SK-N-SH treated with all-trans-retinoic acid at 6 μM for 48 hours (cell line): ENCODE measurements around the gene NTN1.

Experiments
- ATAC-seq: fragments of 200-7000 bp; cut with Tn5 transposase; 3 replicates; pipeline ENCODE4 v1.9.1; 2020; ENCODE audit warnings: mild to moderate bottlenecking, moderate library complexity
- ARNTL ChIP-seq: fragments of 450-650 bp; formaldehyde crosslinking; IDR thresholded peaks from 2 replicates; pipeline ENCODE4 v1.5.0; 2020; ENCODE audit warnings: low read depth, mild to moderate bottlenecking, moderate library complexity, borderline replicate concordance
- BACH2 ChIP-seq: fragments of 250-450 bp; sonication (Bioruptor Pico); IDR thresholded peaks from 2 replicates; pipeline ENCODE4 v1.9.0; 2021; ENCODE audit warnings: mild to moderate bottlenecking, borderline replicate concordance
- CREB5 ChIP-seq: fragments of 250-450 bp; sonication (Bioruptor Pico); IDR thresholded peaks from 2 replicates; pipeline ENCODE4 v1.5.1; 2020; ENCODE audit warnings: low read depth, mild to moderate bottlenecking, moderate library complexity
- CSDC2 ChIP-seq: fragments of 250-450 bp; sonication (Bioruptor Pico); IDR thresholded peaks from 2 replicates; pipeline ENCODE4 v1.5.0; 2020; ENCODE audit warnings: mild to moderate bottlenecking, moderate library complexity
- CSRNP3 ChIP-seq: fragments of 250-450 bp; sonication (Bioruptor Pico); IDR thresholded peaks from 2 replicates; pipeline ENCODE4 v1.5.1; 2021; ENCODE audit warnings: mild to moderate bottlenecking, moderate library complexity
- ESRRG ChIP-seq: fragments of 250-450 bp; sonication (Bioruptor Pico); IDR thresholded peaks from 2 replicates; pipeline ENCODE4 v1.6.1; 2021; ENCODE audit warnings: mild to moderate bottlenecking
- GLIS3 ChIP-seq: fragments of 250-450 bp; sonication (Bioruptor Pico); IDR thresholded peaks from 2 replicates; pipeline ENCODE4 v1.5.0; 2020; ENCODE audit warnings: mild to moderate bottlenecking, moderate library complexity
- OSR1 ChIP-seq: fragments of 250-450 bp; sonication (Bioruptor Pico); IDR thresholded peaks from 2 replicates; pipeline ENCODE4 v1.8.0; 2022; ENCODE audit warnings: moderate library complexity, mild to moderate bottlenecking, inconsistent platforms
- PPARA ChIP-seq: fragments of 250-450 bp; sonication (Bioruptor Pico); IDR thresholded peaks from 2 replicates; pipeline ENCODE4 v1.5.0; 2020; ENCODE audit warnings: mild to moderate bottlenecking, borderline replicate concordance
- RARB ChIP-seq: fragments of 250-450 bp; sonication (Bioruptor Pico); IDR thresholded peaks from 2 replicates; pipeline ENCODE4 v1.8.0; 2021; ENCODE audit warnings: mild to moderate bottlenecking, moderate library complexity
- SNAI2 ChIP-seq: fragments of 250-450 bp; sonication (Bioruptor Pico); IDR thresholded peaks from 2 replicates; pipeline ENCODE4 v1.5.0; 2020; ENCODE audit warnings: mild to moderate bottlenecking, moderate library complexity
- TCF4 ChIP-seq: fragments of 250-450 bp; sonication (Bioruptor Pico); IDR thresholded peaks from 2 replicates; pipeline ENCODE4 v1.8.0; 2021; ENCODE audit warnings: mild to moderate bottlenecking, moderate library complexity, borderline replicate concordance
- TOX ChIP-seq: fragments of 250-450 bp; sonication (Bioruptor Pico); IDR thresholded peaks from 2 replicates; pipeline ENCODE4 v1.8.0; 2021; ENCODE audit warnings: mild to moderate bottlenecking, moderate library complexity, borderline replicate concordance
- TSHZ2 ChIP-seq: fragments of 250-450 bp; sonication (Bioruptor Pico); IDR thresholded peaks from 2 replicates; pipeline ENCODE4 v1.5.0; 2020; ENCODE audit warnings: mild to moderate bottlenecking, moderate library complexity
- ZC3H10 ChIP-seq: fragments of 250-450 bp; sonication (Bioruptor Pico); IDR thresholded peaks from 2 replicates; pipeline ENCODE4 v1.5.1; 2021; ENCODE audit warnings: mild to moderate bottlenecking, moderate library complexity
- ZFP3 ChIP-seq: fragments of 250-450 bp; sonication (Bioruptor Pico); IDR thresholded peaks from 2 replicates; pipeline ENCODE4 v1.5.0; 2020; ENCODE audit warnings: mild to moderate bottlenecking, moderate library complexity
- ZFP30 ChIP-seq: fragments of 450-650 bp; formaldehyde crosslinking; IDR thresholded peaks from 2 replicates; pipeline ENCODE4 v1.5.0; 2022; ENCODE audit warnings: mild to moderate bottlenecking, moderate library complexity
- ZNF565 ChIP-seq: fragments of 450-650 bp; formaldehyde crosslinking; conservative IDR thresholded peaks from 2 replicates; pipeline ENCODE4 v1.5.0; 2020; ENCODE audit warnings: low read depth, mild to moderate bottlenecking, moderate library complexity
- ZNF70 ChIP-seq: fragments of 450-650 bp; formaldehyde crosslinking; IDR thresholded peaks from 2 replicates; pipeline ENCODE4 v1.5.0; 2020; ENCODE audit warnings: mild to moderate bottlenecking, moderate library complexity
- ZNF8 ChIP-seq: fragments of 450-650 bp; formaldehyde crosslinking; IDR thresholded peaks from 2 replicates; pipeline ENCODE4 v1.5.0; 2020; ENCODE audit warnings: mild to moderate bottlenecking, moderate library complexity

The NTN1 gene

GRCh38 chr17:9056566-9056965 lies 35.3 kb downstream of the NTN1 start (continued):
- TF ChIP-seq TSHZ2 (CRISPR knock-in tag) = no peak
- TF ChIP-seq BACH2 (CRISPR knock-in tag) = no peak
- TF ChIP-seq ZNF8 (CRISPR knock-in tag) = no peak
- no peak for TF ChIP-seq TOX
- no peak for TF ChIP-seq ZC3H10 (CRISPR knock-in tag)

- no peak for ATAC-seq
- TF ChIP-seq ZNF8 (CRISPR knock-in tag) = no peak
Observed at GRCh38 chr17:9057310-9057709, 36.0 kb downstream of the NTN1 start.

- no peak for ATAC-seq
- no peak for TF ChIP-seq CREB5 (CRISPR knock-in tag)
- TF ChIP-seq ARNTL (CRISPR knock-in tag) = no peak
- no peak for TF ChIP-seq TCF4 (CRISPR knock-in tag)
- no peak for TF ChIP-seq ZNF70 (CRISPR knock-in tag)
- no peak for TF ChIP-seq OSR1 (CRISPR knock-in tag)
- TF ChIP-seq GLIS3 (CRISPR knock-in tag) = no peak
- TF ChIP-seq ZFP30 (CRISPR knock-in tag) = no peak
- no peak for TF ChIP-seq SNAI2 (CRISPR knock-in tag)
- TF ChIP-seq CSDC2 (CRISPR knock-in tag) = no peak
Observed at GRCh38 chr17:9062399-9062902, 41.1 kb downstream of the NTN1 start.

- no peak for TF ChIP-seq ZFP3 (CRISPR knock-in tag)
- TF ChIP-seq BACH2 (CRISPR knock-in tag) = no peak
- no peak for TF ChIP-seq OSR1 (CRISPR knock-in tag)
- TF ChIP-seq TCF4 (CRISPR knock-in tag) = no peak
- ATAC-seq = no peak
Observed at GRCh38 chr17:9064311-9064834, 43.1 kb downstream of the NTN1 start.

- ATAC-seq = no peak
- TF ChIP-seq PPARA (CRISPR knock-in tag) (no peak), CSRNP3 (no peak), BACH2 (CRISPR knock-in tag) (no peak), ESRRG (CRISPR knock-in tag) (no peak), ZNF8 (CRISPR knock-in tag) (no peak), ZNF565 (CRISPR knock-in tag) (no peak), ZNF70 (CRISPR knock-in tag) (no peak), CREB5 (CRISPR knock-in tag) (no peak), RARB (CRISPR knock-in tag) (no peak)
Observed at GRCh38 chr17:9071016-9071415, 49.7 kb downstream of the NTN1 start.
